Activated naive CD8-positive, alpha-beta T cell (primary cell): ENCODE measurements around the gene LRP1B.
"Not testable (repeated sequence)": the region's sequence is repeated elsewhere in the genome, so short reads cannot be mapped to it uniquely, and the experiment has no call there.

ENCODE experiments used
- H3K27ac Mint-ChIP-seq: one replicate; pipeline ENCODE4 v1.8.0; 2021; ENCODE audit warnings: mixed read lengths
- H3K27me3 Mint-ChIP-seq: one replicate; pipeline ENCODE4 v1.8.0; 2021; ENCODE audit warnings: mixed read lengths
- H3K36me3 Mint-ChIP-seq: one replicate; pipeline ENCODE4 v1.8.0; 2021; ENCODE audit warnings: mixed read lengths
- H3K4me1 Mint-ChIP-seq: one replicate; pipeline ENCODE4 v1.8.0; 2021; ENCODE audit warnings: low read depth, mixed read lengths
- H3K4me3 Mint-ChIP-seq: one replicate; pipeline ENCODE4 v1.8.0; 2021; ENCODE audit warnings: mild to moderate bottlenecking, mixed read lengths
- H3K9me3 Mint-ChIP-seq: one replicate; pipeline ENCODE4 v1.8.0; 2021; ENCODE audit warnings: low read depth, mixed read lengths

The LRP1B gene

GRCh38 chr2:141003967-141004657 lies 1126.7 kb downstream of the LRP1B start:
- H3K4me1 Mint-ChIP-seq: no peaks in the 10 kb centered on the region
- no peaks in the 10 kb centered on the region for H3K27me3 Mint-ChIP-seq
- H3K9me3 Mint-ChIP-seq: peaks cover 22% of the 10 kb centered on the region
- H3K27ac Mint-ChIP-seq: no peak overlapping the region
- H3K4me3 Mint-ChIP-seq: no peak overlapping the region
- H3K36me3 Mint-ChIP-seq: no peaks in the 10 kb centered on the region

DNA sequence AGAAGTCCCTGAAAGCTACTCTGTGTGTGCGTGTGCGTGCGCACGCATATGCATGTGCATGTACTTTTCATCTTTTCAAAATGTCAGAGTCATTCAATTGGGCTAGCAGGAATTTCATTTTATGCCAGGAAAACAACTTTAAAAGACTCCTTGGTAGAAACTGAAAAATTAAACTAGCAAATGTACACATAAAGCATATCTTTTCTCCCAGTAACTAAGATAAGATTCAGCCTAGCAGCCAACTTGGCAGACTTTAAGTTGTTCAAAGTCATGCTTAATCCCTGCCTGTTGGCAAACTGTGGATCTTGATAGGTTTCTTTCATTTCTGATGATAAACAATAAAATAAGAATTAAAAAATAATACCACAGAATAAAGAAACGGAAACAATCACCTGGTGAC lies 1129.1 kb downstream of the LRP1B start:
- Mint-ChIP-seq H3K4me3 (no peak overlapping the region), H3K4me1 (no peaks in the 10 kb centered on the region), H3K27ac (no peak overlapping the region), H3K36me3 (no peaks in the 10 kb centered on the region), H3K27me3 (no peaks in the 10 kb centered on the region), H3K9me3 (peaks cover 22% of the 10 kb centered on the region)

DNA sequence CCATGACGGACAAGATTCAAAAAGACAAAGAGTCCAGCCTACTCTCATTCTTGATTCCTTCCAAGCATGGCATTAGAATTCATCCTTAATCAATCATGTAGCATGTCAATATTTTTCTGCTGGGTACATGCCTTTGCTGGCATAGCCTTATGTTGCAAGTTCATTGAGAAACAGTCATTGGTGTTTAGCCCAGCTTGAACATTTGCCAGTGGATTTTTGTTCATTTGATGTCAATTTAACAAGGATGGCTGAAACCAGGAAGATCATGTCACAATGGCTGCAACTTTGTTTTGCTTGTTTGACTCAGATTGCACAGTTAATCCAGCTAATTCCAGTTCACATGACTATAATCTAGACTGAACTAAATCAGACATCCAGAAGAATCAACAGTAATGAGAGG lies 1132.2 kb downstream of the LRP1B start:
- no peak overlapping the region for H3K27ac Mint-ChIP-seq
- H3K36me3 Mint-ChIP-seq: no peaks in the 10 kb centered on the region
- no peaks in the 10 kb centered on the region for H3K27me3 Mint-ChIP-seq
- H3K4me1 Mint-ChIP-seq: no peaks in the 10 kb centered on the region
- H3K9me3 Mint-ChIP-seq: peaks cover 9% of the 10 kb centered on the region
- H3K4me3 Mint-ChIP-seq: no peak overlapping the region

GRCh38 chr2:140998017-140998416 lies 1132.8 kb downstream of the LRP1B start:
- no peak overlapping the region for H3K27ac Mint-ChIP-seq
- H3K27me3 Mint-ChIP-seq: no peaks in the 10 kb centered on the region
- peaks cover 9% of the 10 kb centered on the region for H3K9me3 Mint-ChIP-seq
- H3K4me1 Mint-ChIP-seq: no peaks in the 10 kb centered on the region
- no peak overlapping the region for H3K4me3 Mint-ChIP-seq
- no peaks in the 10 kb centered on the region for H3K36me3 Mint-ChIP-seq

GRCh38 chr2:140994856-140995255 lies 1136.0 kb downstream of the LRP1B start:
- Mint-ChIP-seq H3K4me1 (no peaks in the 10 kb centered on the region), H3K9me3 (peaks cover 17% of the 10 kb centered on the region), H3K27me3 (no peaks in the 10 kb centered on the region), H3K36me3 (no peaks in the 10 kb centered on the region), H3K27ac (no peak overlapping the region), H3K4me3 (no peak overlapping the region)

- no peaks in the 10 kb centered on the region for H3K4me1 Mint-ChIP-seq
- H3K4me3 Mint-ChIP-seq: no peak overlapping the region
- no peak overlapping the region for H3K27ac Mint-ChIP-seq
- H3K36me3 Mint-ChIP-seq: no peaks in the 10 kb centered on the region
- H3K27me3 Mint-ChIP-seq: no peaks in the 10 kb centered on the region
- peaks cover 21% of the 10 kb centered on the region for H3K9me3 Mint-ChIP-seq
Measured at GRCh38 chr2:140990416-140990815, 1140.4 kb downstream of the LRP1B start.

GRCh38 chr2:140988597-140988996 lies 1142.2 kb downstream of the LRP1B start:
- no peaks in the 10 kb centered on the region for H3K27me3 Mint-ChIP-seq
- H3K36me3 Mint-ChIP-seq: no peaks in the 10 kb centered on the region
- no peak overlapping the region for H3K4me3 Mint-ChIP-seq
- H3K27ac Mint-ChIP-seq: no peak overlapping the region
- H3K9me3 Mint-ChIP-seq: peaks cover 16% of the 10 kb centered on the region
- no peaks in the 10 kb centered on the region for H3K4me1 Mint-ChIP-seq

DNA sequence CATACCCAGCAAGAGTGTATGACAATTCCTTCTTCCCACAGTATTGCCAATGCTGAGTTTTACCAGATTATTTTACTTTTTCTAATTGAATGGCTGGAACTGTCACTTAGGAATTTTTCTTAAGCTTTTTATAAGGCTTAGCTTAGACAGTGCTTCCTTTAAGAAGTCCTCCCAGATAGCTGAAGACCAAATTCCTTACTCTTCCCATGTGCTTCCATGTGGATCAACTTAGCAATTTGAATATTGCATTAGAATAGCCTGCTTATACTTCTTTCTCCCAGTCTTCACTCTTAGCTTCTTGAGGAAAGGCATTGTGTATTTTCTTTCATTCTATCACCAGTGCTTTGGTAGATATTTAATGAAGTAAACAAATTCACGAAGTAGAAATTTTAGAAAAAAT lies 1144.4 kb downstream of the LRP1B start:
- no peaks in the 10 kb centered on the region for H3K4me1 Mint-ChIP-seq
- H3K9me3 Mint-ChIP-seq: peaks cover 8% of the 10 kb centered on the region
- no peak overlapping the region for H3K27ac Mint-ChIP-seq
- no peaks in the 10 kb centered on the region for H3K27me3 Mint-ChIP-seq
- H3K36me3 Mint-ChIP-seq: no peaks in the 10 kb centered on the region
- no peak overlapping the region for H3K4me3 Mint-ChIP-seq

- no peak overlapping the region for H3K27ac Mint-ChIP-seq
- no peak overlapping the region for H3K4me3 Mint-ChIP-seq
- no peaks in the 10 kb centered on the region for H3K27me3 Mint-ChIP-seq
- H3K9me3 Mint-ChIP-seq: peaks cover 26% of the 10 kb centered on the region
- H3K4me1 Mint-ChIP-seq: no peaks in the 10 kb centered on the region
- no peaks in the 10 kb centered on the region for H3K36me3 Mint-ChIP-seq
Measured at GRCh38 chr2:140975237-140975636, 1155.6 kb downstream of the LRP1B start.

GRCh38 chr2:140972724-140973123 lies 1158.1 kb downstream of the LRP1B start:
- Mint-ChIP-seq H3K4me1 (no peaks in the 10 kb centered on the region), H3K36me3 (no peaks in the 10 kb centered on the region), H3K4me3 (no peak overlapping the region), H3K9me3 (peaks cover 30% of the 10 kb centered on the region), H3K27me3 (no peaks in the 10 kb centered on the region), H3K27ac (no peak overlapping the region)

DNA sequence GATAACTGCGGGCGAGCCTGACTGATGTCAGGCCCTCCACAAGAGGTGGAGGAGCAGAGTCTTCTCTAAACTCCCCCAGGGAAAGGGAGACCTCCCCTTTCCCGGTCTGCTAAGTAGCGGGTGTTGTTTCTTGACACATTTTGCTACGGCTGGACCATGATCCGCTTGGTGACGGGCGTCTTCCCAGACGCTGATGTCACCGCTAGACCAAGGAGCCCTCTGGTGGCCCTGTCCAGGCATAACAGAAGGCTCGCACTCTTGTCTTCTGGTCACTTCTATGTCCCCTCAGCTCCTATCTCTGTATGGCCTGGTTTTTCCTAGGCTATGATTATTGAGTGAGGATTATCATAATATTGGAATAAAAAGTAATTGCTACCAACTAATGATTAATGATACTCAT lies 1166.5 kb downstream of the LRP1B start:
- H3K27me3 Mint-ChIP-seq, H3K9me3 Mint-ChIP-seq, H3K36me3 Mint-ChIP-seq, H3K27ac Mint-ChIP-seq, H3K4me1 Mint-ChIP-seq, H3K4me3 Mint-ChIP-seq: not testable (repeated sequence)

DNA sequence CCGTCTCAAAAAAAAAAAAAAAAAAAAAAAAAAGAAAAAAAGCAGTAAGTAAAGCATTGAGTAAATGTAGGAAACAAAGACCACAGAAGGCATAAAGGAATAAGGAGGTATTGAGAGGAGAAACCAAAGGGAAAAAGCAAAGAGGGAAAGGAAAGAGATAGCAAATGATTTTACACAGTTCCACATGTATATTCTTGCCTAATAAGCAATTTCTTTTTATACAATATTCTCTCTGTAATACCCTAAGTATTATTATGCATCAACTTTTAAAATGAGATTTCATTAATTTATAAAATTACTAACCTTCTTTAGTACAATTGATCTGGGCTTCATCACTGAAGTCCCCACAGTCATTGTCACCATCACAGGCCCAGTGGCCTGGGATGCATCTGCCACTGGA lies 1180.9 kb downstream of the LRP1B start:
- no peaks in the 10 kb centered on the region for H3K4me1 Mint-ChIP-seq
- H3K4me3 Mint-ChIP-seq: no peak overlapping the region
- H3K27ac Mint-ChIP-seq: no peak overlapping the region
- H3K36me3 Mint-ChIP-seq: no peaks in the 10 kb centered on the region
- H3K9me3 Mint-ChIP-seq: peaks cover 3% of the 10 kb centered on the region
- H3K27me3 Mint-ChIP-seq: no peaks in the 10 kb centered on the region

GRCh38 chr2:140947236-140947635 lies 1183.6 kb downstream of the LRP1B start:
- Mint-ChIP-seq H3K4me3 (no peak overlapping the region), H3K27me3 (no peaks in the 10 kb centered on the region), H3K36me3 (no peaks in the 10 kb centered on the region), H3K4me1 (no peaks in the 10 kb centered on the region), H3K9me3 (peaks cover 3% of the 10 kb centered on the region), H3K27ac (no peak overlapping the region)

DNA sequence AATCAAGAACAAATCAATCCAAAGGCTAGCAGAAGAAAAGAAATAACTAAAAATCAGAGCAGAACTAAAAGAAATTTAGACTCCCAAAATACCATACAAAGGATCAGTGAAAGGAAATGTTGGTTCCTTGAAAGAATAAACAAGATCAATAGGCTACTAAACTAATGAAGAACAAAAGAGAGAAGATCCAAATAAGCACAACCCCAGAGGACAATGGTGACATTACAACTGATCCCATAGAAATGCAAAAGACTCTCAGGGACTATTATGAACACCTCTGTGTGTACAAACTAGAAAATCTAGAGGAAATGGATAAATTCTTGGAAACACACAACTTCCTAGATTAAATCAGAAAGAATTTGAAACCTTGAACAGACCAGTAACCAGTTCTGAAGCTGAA lies 1186.9 kb downstream of the LRP1B start:
- Mint-ChIP-seq H3K27me3 (no peaks in the 10 kb centered on the region), H3K36me3 (no peaks in the 10 kb centered on the region), H3K4me1 (no peaks in the 10 kb centered on the region), H3K9me3 (peaks cover 7% of the 10 kb centered on the region), H3K27ac (no peak overlapping the region), H3K4me3 (no peak overlapping the region)

DNA sequence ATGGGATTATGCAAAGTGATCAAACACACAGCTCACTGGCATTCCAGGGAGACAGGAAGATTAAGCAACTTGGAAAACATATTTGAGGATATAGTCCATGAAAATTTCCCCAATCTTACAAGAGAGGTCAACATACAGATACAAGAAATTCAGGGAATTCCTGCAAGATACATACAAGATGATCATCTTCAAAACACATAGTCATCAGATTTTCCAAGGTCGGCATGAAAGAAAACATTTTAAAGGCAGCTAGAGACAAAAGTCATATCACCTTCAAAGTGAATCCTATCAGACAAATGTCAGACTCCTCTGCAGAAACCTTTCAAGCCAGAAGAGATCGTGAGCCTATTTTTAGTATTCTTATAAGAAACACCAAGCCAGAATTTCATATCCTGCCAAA lies 1188.5 kb downstream of the LRP1B start:
- Mint-ChIP-seq H3K36me3 (no peaks in the 10 kb centered on the region), H3K9me3 (peaks cover 7% of the 10 kb centered on the region), H3K27ac (no peak overlapping the region), H3K4me1 (no peaks in the 10 kb centered on the region), H3K4me3 (no peak overlapping the region), H3K27me3 (no peaks in the 10 kb centered on the region)

DNA sequence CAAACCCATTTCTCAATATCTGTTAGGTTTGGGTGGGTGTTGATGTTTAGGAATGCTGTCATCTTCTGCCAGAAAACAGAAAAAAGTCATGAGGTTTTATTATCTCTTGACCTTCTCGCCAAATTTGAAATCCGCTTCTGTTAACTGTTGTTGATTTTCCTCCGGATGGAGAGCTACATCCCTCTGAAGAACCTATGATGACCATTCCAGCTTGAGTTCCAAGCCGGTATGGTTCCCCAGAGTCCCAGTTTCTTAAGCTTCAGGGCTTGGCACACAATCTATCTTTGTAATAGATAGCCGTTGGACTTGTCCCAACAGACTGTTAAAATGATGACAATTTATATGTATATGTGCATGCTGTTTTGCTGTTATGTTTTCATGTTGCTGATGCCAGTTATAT lies 1201.0 kb downstream of the LRP1B start:
- H3K9me3 Mint-ChIP-seq: peaks cover 13% of the 10 kb centered on the region
- H3K4me1 Mint-ChIP-seq: no peaks in the 10 kb centered on the region
- H3K27me3 Mint-ChIP-seq: no peaks in the 10 kb centered on the region
- H3K4me3 Mint-ChIP-seq: no peak overlapping the region
- no peaks in the 10 kb centered on the region for H3K36me3 Mint-ChIP-seq
- no peak overlapping the region for H3K27ac Mint-ChIP-seq
